CD4-positive, alpha-beta T cell treated with Interleukin-21 for 1 hour (primary cell): Measurements from ENCODE around the gene COL10A1.
A peak's percentile ranks its signal among the peaks of the same experiment; 100 is the strongest.
"Not testable (repeated sequence)": the region's sequence is repeated elsewhere in the genome, so short reads cannot be mapped to it uniquely, and the experiment has no call there.

Experiments
- DNase-seq: peaks from one replicate; pipeline ENCODE4 v3.0.0-alpha.2; 2020

Gene COL10A1

DNA sequence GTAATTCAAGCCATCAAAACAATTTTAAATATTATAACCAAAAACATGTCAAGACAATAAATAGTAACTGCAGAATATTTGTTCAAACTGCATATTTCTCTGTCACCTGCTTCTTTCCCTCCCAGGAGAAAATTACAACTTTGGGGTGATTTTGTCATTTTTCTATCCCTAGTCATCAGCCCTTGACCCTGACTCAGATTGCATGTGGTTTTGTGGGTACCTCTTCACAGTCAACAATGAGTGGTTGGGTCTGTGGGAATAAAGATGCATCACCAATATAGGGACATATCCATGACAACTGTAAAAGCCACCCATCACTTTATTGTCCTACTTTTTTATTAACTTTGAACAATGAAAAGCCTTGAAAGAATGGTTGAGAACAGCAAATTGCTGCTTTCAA, 7.3 kb downstream of the COL10A1 start:
- DNase-seq, result no peak

DNA sequence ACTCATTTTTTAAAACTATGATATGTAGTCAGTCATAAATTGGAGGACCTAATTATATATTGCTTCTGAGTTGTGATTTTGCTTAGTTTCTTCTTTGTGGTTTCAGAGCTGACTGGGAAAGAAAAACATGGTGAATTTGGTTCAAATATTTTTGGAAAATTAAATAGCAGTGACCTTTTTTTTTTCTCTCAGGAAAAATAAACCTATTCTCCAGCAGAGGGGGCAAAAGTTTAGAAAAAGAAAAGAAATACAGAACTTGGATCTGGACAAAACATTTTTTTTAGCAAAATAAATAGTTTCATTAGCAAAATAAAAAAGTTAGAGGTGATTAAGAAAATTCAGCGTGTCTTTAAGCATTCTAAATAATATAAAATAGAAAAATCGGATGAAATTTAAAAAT, 10.2 kb downstream of the COL10A1 start:
- no peak for DNase-seq

DNA sequence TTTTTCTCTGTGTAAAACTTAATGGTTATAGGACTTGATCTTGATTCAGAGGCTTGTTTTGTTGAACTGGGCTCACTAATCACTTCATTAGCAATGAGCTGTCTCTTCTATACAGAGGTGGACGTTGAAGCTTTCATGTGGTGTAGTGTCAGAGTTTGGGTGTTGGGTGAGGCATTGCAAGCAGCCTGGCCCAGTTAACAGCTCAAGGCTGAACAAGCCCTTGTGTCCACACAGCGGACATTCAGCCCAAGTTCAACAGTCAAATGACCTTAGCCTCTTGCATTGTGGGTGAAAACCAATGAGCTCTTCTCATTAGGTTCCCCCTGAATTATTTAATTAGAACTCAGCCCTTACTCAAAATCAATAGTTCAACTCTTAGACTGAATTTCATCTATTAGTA, 12.5 kb downstream of the COL10A1 start:
- no peak for DNase-seq

- peak; percentile 21 for DNase-seq
Measured at GRCh38 chr6:116111552-116112528, 14.1 kb downstream of the COL10A1 start.

GRCh38 chr6:116108836-116109235, 17.1 kb downstream of the COL10A1 start:
- DNase-seq, result no peak

DNA sequence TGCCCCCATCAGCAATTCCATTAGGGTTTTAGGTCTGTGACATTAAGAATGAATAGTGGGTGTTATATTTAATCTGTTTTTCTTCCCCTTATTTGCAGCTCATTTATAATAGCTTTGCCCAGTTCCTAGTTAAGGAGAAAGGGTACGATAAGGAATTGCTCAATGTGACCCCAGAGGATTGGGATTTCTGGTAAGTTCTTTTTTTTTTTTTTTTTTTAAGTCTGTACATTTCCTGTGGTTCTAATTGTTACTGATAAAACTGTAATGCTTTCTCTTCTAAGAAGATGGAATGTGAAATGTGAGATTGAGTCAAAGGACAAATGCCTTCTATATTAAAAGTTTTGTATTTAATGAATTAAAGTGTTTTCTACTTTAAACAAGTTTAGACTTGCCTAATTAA, 19.8 kb downstream of the COL10A1 start:
- DNase-seq, result no peak

GRCh38 chr6:116105247-116105646, 20.7 kb downstream of the COL10A1 start:
- DNase-seq, result no peak

DNA sequence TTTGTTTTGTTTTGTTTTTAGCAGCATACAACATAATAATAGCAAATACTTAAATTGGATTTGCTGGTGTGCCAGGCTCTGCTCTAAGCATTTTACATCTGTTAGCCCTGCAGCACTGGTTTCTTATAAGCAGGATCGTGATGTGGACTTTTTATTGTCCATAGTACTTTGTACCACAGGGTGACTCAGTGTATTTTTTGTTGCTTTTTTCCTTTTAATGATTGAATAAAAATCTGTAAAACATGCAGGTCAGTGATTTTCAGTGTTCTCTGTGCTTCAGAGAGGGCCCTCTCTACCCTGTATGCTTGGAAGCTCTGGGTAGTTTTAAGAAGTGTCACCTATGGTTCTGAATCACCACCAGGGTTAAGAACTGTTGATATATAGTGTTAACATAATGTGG, 21.3 kb downstream of the COL10A1 start:
- no peak for DNase-seq

GRCh38 chr6:116102873-116103272, 23.1 kb downstream of the COL10A1 start:
- DNase-seq, result no peak

DNA sequence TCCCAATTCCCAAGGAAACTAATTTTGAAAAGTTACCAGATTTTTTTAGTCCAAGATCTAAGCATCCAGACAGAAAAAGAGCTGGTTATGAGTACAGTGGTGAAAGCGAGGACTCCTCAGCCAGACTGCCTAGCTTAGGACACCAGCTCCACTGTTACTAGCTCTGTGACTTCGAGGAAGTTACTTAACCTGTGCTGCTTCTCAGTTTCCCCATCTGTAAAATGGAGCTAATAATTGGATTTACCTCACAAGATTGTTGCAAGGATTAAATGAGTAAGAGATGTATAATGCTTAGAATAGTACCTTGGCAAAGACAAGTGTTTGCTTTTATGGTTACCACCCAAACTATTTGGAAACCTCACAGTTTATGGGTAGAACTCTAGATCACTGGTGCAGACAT, 24.1 kb downstream of the COL10A1 start:
- DNase-seq, result no peak

DNA sequence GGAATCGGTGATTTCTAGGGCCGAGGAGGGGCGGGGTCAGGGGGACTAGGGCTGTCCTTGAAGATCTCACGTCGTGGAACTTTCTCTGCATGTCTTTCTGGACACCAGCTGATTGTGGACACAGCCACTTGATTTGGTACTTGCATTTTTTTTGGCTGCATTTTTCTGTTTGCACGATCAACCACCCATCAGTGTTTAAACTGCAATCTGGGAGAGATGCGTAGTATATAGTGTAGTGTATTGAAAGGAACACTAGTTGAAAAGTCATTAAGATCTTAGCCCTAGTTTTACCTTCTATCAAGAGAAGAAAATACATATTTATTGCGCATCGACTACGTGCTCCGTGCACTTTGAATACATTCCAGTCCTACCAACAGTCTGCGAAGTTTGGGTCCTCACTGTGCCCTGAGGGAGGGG, 24.6 kb downstream of the COL10A1 start:
- DNase-seq, result no peak

DNA sequence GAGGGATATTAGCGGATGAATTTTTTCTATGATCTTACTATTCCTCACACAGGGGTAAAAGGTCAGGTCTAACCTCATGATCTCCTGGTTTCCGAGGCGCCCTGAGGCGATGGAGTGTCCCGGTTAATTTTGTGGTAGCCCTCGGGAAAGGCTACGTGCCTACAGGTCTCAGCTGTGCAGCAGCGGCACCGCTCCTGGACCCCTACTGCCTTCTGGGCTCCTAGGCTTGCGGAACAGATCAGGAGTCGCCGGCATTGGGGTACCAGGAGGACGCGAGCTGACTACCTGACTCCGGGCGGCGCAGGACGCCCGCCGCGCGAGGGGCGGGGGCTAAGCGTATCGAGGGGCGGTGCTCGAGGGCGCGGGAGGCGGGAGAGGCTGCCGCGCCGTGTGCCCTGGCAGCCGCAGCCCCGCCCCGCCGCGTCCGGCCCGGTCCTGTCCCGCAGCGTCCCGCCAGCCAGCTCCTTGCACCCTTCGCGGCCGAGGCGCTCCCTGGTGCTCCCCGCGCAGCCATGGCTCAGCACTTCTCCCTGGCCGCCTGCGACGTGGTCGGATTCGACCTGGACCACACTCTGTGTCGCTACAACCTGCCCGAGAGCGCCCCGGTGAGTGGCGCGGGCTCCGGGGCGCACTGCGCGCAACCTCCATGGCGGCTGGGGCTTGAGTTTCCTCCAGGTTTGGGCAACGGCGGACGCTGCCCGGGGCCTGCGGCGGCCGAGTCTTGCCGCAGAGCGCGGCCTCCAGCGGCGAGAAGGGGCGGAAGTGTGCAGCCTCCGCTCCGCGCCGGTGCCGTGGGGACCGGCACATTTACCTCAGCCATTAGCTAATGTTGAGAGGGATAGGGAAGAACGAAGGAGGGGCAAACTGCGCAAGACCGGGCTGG, 25.3 kb downstream of the COL10A1 start, which contains the start of gene NT5DC1:
TSS of gene NT5DC1 (plus strand) at position 435 of the 883 bp plus-strand sequence. CDS start at position 513, 78 bp downstream.
- peak; percentile 85 for DNase-seq

GRCh38 chr6:116099036-116099435, 26.9 kb downstream of the COL10A1 start:
- no peak for DNase-seq

DNA sequence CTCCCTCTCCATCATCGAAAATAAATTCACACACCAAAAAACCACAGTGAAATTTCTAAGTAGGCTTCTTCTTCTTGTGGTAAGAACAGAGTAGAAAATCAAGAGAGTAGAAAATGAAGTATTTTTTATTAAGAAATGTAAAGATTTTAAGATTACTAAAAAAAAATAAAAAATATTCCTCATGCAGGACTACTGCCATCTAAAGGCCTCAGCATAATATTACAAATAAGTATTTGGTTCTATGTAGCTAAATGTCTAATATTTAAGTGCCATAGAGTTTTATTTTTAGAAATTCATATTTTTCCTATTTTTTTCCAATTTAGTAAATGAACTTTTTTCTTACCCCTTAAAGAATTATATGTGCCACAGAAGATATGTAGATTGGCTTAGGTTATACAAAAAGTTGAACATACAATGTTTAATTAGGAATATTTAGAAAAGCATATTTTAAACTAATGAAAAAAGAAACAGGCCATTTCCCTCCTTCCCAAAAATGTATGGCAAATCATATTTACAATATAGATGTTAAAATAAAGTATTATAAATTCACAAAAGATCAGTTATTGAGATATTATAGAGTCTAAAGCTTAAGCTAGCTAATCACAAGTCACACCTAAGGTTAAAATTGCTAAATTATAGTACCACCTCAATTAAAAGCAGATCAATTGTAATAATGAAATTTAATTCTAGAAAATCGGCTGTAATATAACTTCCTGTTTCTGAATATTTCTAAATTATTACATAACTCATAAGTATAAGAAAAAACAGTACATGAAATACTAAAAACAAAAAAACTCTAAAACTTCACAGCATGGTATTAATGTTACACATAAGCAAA, 28.7 kb downstream of the COL10A1 start:
- peak; percentile 17 for DNase-seq

DNA sequence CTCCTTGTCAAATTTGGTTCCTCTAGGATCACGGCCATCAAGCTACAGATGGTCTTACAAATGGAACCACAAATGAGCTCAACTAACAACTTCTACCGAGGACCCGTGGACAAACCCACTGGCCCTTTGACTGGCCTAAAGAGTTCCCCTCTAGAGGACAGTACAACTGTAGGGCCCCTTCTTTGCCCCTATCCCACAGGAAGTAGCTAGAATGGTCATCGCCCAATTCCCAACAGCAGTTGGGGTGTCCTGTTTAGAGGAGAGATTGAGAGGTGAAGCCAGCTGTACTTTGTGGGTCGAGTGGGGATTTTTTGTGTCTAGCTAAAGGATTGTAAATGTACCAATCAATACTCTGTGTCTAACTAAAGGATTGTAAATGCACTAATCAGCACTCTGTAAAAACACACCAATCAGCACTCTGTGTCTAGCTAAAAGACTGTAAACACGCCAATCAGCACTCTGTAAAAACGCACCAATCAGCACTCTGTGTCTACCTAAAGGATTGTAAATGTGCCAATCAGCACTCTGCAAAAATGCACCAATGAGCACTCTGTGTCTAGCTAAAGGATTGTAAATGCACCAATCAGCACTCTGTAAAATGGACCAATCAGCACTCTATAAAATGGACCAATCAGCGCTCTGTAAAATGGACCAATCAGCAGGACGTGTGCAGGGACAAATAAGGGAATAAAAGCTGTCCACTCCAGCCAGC, 29.7 kb downstream of the COL10A1 start:
- not testable (repeated sequence) for DNase-seq

GRCh38 chr6:116094041-116094440, 31.9 kb downstream of the COL10A1 start:
- no peak for DNase-seq

- no peak for DNase-seq
Measured at GRCh38 chr6:116090251-116090650, 35.7 kb downstream of the COL10A1 start.

DNA sequence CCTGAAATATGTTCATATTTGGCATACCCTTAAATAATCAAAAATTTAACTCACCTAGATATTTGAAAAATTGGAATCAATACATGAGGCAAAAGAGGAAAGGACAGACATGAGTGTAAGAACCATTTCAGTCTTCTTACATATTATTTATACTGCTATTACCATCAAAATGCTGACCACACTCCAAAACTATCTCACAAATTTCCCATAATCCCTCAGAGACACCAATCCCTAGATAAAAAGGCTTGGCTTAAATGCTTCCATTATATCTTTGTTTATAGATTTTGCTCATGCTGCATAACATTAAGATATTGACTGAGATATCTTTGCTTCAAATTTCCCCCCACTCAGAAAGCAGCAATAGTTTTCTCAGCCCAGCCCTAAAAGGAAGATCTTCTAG, 37.0 kb downstream of the COL10A1 start:
- no peak for DNase-seq

DNA sequence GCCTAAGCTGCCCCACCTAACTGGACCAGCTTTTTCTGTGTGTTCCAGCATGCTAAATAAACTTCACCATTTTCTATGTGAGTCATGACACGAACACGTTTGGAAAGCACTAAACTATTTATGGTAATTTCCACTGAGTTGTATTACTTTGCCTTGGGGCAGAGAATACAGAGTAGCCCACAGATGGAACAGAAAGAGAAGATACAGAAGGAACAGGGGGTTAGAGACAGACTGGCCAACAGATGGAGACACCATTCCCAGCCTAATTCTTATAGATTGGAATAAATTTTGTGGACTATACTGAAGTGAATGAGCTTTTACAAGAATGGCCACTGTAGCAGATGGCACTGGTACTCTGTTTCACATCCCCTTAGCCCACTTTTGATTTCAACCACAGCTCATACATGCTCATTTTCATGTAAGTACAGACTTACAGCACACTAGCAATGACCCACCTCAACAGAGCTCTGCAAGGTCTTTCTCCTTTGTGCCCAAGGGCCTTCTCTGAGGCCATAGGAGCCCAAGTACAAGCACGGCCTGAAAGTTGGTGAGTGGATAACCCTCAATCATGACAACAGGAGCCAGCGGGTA, 38.4 kb downstream of the COL10A1 start:
- DNase-seq, result no peak

GRCh38 chr6:116084284-116084683, 41.6 kb downstream of the COL10A1 start:
- no peak for DNase-seq

DNA sequence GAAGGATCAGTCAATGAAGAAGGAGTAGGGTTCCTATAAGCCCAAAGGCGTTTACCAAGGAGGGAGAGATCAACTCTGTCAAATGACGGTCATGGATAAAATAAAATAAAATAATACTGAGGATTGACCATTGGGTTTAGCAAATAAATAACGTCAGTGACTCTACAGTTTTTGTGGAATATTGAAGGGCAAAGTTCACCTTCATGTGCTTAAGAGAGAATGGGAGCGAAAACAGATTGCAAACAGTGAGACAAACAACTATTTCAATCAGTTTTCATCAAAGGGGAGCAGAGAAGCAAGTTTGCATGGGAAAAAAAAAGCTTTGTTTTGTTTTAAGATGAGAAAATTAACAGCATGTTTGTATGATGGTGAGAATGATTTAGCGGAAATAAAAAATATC, 42.9 kb downstream of the COL10A1 start:
- no peak for DNase-seq

DNA sequence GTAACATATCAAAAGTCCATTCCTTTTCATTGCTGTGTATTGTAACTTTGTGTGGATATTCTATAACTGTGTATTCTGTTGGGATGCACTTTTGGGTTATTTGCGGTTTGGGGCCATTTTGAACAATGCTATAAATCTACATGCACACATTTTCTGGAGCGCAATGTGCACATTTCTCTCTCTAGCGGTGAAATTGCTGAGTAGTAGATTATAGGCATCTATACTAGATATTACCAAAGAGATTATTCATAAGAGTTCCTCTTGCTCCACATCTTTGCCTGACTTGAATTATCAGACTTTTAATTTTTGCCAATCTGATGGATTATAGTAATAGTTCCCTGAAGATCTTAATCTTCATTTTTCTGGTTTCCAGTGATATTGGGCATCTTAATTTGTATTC, 47.0 kb downstream of the COL10A1 start:
- no peak for DNase-seq
